ENCODE data around the gene OR6C75. TPM values are rescaled to one million over a fixed set of nuclear protein-coding genes. Genes with fewer than 3 reads are reported as not detected.
"Not testable (repeated sequence)": the region's sequence is repeated elsewhere in the genome, so short reads cannot be mapped to it uniquely, and the experiment has no call there.

Gene OR6C75
- total RNA-seq (2021) (not detected in 2 replicates), Bru-seq, nascent RNA (not detected), BruChase-seq, experiment 1, labeled RNA remaining after a 2-hour chase (not detected), BruChase-seq, experiment 2, labeled RNA remaining after a 6-hour chase (not detected)
- long read RNA-seq = 0 reads

GRCh38 chr12:55362675-55363074 lies at the start of gene OR6C75:
Gene OR6C75, plus strand, starts transcription at chr12:55362975. Its CDS starts 2,136 bp downstream, at chr12:55365111.
- ChIA-PET POLR2A (ENCODE audit: low non-redundant PET) (no interaction called here), CTCF (no interaction called here)
- Histone ChIP-seq H3K4me1 (ENCODE audit: insufficient read depth, low read length, poor library complexity, severe bottlenecking) (no peaks in the 10 kb centered on the region), H3K36me3 (ENCODE audit: insufficient read depth, low read length, poor library complexity, severe bottlenecking) (no peaks in the 10 kb centered on the region), H3K4me3 (ENCODE audit: low read depth, low read length, poor library complexity, severe bottlenecking) (no peak within 1 kb of the TSS), H3K9me3 (ENCODE audit: low read depth, low read length, poor library complexity, severe bottlenecking) (no peaks in the 10 kb centered on the region), H3K27ac (ENCODE audit: low read depth, low read length, poor library complexity, severe bottlenecking) (no peak within 1 kb of the TSS), H3K27me3 (replicated peaks; ENCODE audit: insufficient read depth, low read depth, low read length, poor library complexity) (peaks cover 21% of the 10 kb centered on the region)
- intact Hi-C loops (cut with micrococcal nuclease; ENCODE audit: unreplicated experiment) = no loop called here
- DNase-seq (ENCODE audit: low spot score) = no peak
- no peak for TF ChIP-seq EZH2 (IDR thresholded peaks at IDR 0.05; ENCODE audit: borderline replicate concordance, low read depth, low read length, poor library complexity, severe bottlenecking)
- TF ChIP-seq CTCF (conservative IDR thresholded peaks at IDR 0.05; ENCODE audit: low read depth, low read length) = no peak
- no TSS peak for BruUV-seq (replicated peaks)

GRCh38 chr12:55314043-55314442 lies 48.7 kb upstream of the OR6C75 start, which contains the start of gene OR6C1:
Gene OR6C1, plus strand, starts transcription at chr12:55314343. Its CDS starts 6,257 bp downstream, at chr12:55320600.
- H3K27me3 ChIP-seq (replicated peaks; ENCODE audit: insufficient read depth, low read depth, low read length, poor library complexity) = peaks cover 30% of the 10 kb centered on the region
- H3K4me3 ChIP-seq (ENCODE audit: low read depth, low read length, poor library complexity, severe bottlenecking) = no peak within 1 kb of the TSS
- ChIA-PET POLR2A (ENCODE audit: low non-redundant PET) (no interaction called here), CTCF (no interaction called here)
- no peaks in the 10 kb centered on the region for H3K9me3 ChIP-seq (ENCODE audit: low read depth, low read length, poor library complexity, severe bottlenecking)
- BruUV-seq (replicated peaks) = no TSS peak
- H3K4me1 ChIP-seq (ENCODE audit: insufficient read depth, low read length, poor library complexity, severe bottlenecking) = no peaks in the 10 kb centered on the region
- no peaks in the 10 kb centered on the region for H3K36me3 ChIP-seq (ENCODE audit: insufficient read depth, low read length, poor library complexity, severe bottlenecking)
- intact Hi-C loops (cut with micrococcal nuclease; ENCODE audit: unreplicated experiment) = loop anchor here (10.0 kb wide), 1 partner anchor 59 kb away; no protein-coding TSS in a partner anchor
- DNase-seq (ENCODE audit: low spot score) = no peak
- no peak within 1 kb of the TSS for H3K27ac ChIP-seq (ENCODE audit: low read depth, low read length, poor library complexity, severe bottlenecking)
- TF ChIP-seq EZH2 (IDR thresholded peaks at IDR 0.05; ENCODE audit: borderline replicate concordance, low read depth, low read length, poor library complexity, severe bottlenecking) (no peak), CTCF (conservative IDR thresholded peaks at IDR 0.05; ENCODE audit: low read depth, low read length) (no peak)

DNA sequence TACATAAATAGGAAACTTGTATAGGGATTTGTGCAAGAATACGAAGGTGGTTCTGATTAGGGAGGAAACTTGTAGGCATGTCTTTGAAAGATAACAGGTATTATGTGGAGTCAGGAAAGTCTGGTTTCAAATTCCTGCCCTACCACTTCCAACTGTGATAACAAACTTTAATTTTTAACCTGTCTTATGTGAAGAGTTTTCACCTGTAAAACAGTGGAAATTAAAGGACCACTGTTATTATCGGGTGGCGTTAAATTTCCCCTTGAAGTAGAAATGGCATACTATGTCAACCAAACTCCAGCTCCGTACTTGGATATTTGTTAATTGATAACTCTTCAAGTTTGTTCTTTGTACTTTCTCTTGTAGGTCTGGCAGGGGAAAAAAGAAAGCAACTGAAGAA lies 42.6 kb upstream of the OR6C75 start:
- CTCF ChIA-PET = no interaction called here
- no peak for DNase-seq (ENCODE audit: low spot score)
- no peak overlapping the region for H3K4me3 ChIP-seq (ENCODE audit: low read depth, low read length, poor library complexity, severe bottlenecking)
- no peaks in the 10 kb centered on the region for H3K4me1 ChIP-seq (ENCODE audit: insufficient read depth, low read length, poor library complexity, severe bottlenecking)
- intact Hi-C loops (cut with micrococcal nuclease; ENCODE audit: unreplicated experiment) = no loop called here
- H3K27me3 ChIP-seq (replicated peaks; ENCODE audit: insufficient read depth, low read depth, low read length, poor library complexity) = peaks cover 35% of the 10 kb centered on the region
- no peaks in the 10 kb centered on the region for H3K36me3 ChIP-seq (ENCODE audit: insufficient read depth, low read length, poor library complexity, severe bottlenecking)
- BruUV-seq (replicated peaks) = no TSS peak
- POLR2A ChIA-PET (ENCODE audit: low non-redundant PET) = no interaction called here
- TF ChIP-seq EZH2 (IDR thresholded peaks at IDR 0.05; ENCODE audit: borderline replicate concordance, low read depth, low read length, poor library complexity, severe bottlenecking) (no peak), CTCF (conservative IDR thresholded peaks at IDR 0.05; ENCODE audit: low read depth, low read length) (no peak)
- no peaks in the 10 kb centered on the region for H3K9me3 ChIP-seq (ENCODE audit: low read depth, low read length, poor library complexity, severe bottlenecking)
- H3K27ac ChIP-seq (ENCODE audit: low read depth, low read length, poor library complexity, severe bottlenecking) = no peak overlapping the region

GRCh38 chr12:55325801-55326200 lies 37.0 kb upstream of the OR6C75 start:
- intact Hi-C loops (cut with micrococcal nuclease; ENCODE audit: unreplicated experiment); BruUV-seq (replicated peaks); H3K9me3 ChIP-seq (ENCODE audit: low read depth, low read length, poor library complexity, severe bottlenecking); H3K4me3 ChIP-seq (ENCODE audit: low read depth, low read length, poor library complexity, severe bottlenecking); POLR2A ChIA-PET (ENCODE audit: low non-redundant PET); DNase-seq (ENCODE audit: low spot score); H3K27ac ChIP-seq (ENCODE audit: low read depth, low read length, poor library complexity, severe bottlenecking); H3K4me1 ChIP-seq (ENCODE audit: insufficient read depth, low read length, poor library complexity, severe bottlenecking); H3K36me3 ChIP-seq (ENCODE audit: insufficient read depth, low read length, poor library complexity, severe bottlenecking); CTCF ChIA-PET: not testable (repeated sequence)
- peaks cover 72% of the 10 kb centered on the region for H3K27me3 ChIP-seq (replicated peaks; ENCODE audit: insufficient read depth, low read depth, low read length, poor library complexity)

All from A673 (cell line).